OCI-LY7 (cell line): Measurements from ENCODE around the gene PCGF3.

Experiments used
- EZH2phosphoT487 ChIP-seq: fragments of 200-600 bp; sonication (generic); IDR thresholded peaks from 2 replicates; pipeline ENCODE4 v1.6.1; 2018; ENCODE audit warnings: low read depth, borderline replicate concordance, mild to moderate bottlenecking, mixed run types, antibody characterized with exemption, low read length, moderate library complexity, mixed read lengths
- TF ChIP-seq, protein P1 (sequence below): fragments of 200-600 bp; sonication (generic); conservative IDR thresholded peaks from 2 replicates; pipeline ENCODE4 v1.5.1; 2014; ENCODE audit warnings: mild to moderate bottlenecking, antibody characterized with exemption, low read length, moderate library complexity, mixed read lengths

DNA sequence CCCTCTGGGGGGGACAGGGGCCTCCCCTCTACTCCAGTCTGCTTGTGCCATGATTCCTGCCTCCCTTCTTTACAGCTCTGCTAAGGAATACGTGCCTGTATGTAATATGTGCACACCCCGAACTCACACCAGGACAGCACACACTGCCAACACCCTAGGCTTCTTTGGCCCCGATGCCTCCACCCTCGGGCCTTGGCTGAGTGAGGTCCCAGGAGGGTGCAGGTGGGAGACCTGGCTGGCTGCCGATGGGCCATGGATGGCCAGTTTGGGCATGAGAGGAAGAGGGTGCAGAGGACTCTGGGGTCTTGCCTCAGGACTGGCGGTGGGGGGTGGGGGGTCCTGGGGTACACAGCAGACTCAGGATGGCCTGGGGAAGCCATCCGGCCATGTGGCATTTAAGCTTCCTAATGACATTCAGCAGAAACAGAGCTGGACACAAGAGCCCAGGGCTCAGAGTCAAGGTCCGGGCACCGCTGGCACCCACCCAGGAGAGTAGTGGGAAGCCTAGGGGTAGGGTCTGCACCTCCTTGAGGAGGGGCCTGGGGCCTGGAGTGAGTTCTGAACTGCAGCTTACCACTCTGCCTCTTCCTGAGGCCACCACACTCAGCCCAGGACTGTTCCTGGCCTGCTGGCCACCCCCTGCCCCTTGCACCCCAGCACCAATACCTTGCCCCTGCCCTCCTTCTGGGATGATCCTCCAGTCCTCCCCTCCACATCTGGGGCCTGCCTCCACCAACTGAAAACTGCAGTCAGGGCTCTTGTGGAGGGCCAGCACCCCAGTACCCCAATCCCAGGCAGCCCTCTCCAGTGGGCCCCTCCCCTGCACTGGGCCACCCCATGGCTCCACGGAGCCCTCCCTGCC is 2.1 kb upstream of the PCGF3 start:
- TF ChIP-seq, protein P1, sequence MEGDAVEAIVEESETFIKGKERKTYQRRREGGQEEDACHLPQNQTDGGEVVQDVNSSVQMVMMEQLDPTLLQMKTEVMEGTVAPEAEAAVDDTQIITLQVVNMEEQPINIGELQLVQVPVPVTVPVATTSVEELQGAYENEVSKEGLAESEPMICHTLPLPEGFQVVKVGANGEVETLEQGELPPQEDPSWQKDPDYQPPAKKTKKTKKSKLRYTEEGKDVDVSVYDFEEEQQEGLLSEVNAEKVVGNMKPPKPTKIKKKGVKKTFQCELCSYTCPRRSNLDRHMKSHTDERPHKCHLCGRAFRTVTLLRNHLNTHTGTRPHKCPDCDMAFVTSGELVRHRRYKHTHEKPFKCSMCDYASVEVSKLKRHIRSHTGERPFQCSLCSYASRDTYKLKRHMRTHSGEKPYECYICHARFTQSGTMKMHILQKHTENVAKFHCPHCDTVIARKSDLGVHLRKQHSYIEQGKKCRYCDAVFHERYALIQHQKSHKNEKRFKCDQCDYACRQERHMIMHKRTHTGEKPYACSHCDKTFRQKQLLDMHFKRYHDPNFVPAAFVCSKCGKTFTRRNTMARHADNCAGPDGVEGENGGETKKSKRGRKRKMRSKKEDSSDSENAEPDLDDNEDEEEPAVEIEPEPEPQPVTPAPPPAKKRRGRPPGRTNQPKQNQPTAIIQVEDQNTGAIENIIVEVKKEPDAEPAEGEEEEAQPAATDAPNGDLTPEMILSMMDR = no peak
- TF ChIP-seq EZH2phosphoT487 = no peak
